SK-N-SH (cell line): ENCODE results near the gene CHCHD1. TPM values are rescaled to one million over a fixed set of nuclear protein-coding genes. Genes with fewer than 3 reads are reported as not detected.

Experiments
- CTCF ChIA-PET: fragments of 300-600, 350-600 bp; formaldehyde crosslinking; extraction: SDS; loops from one replicate; lab custom pipeline; 2021; lab: Yijun Ruan, JAX
- POLR2A ChIA-PET: fragments of 350-600 bp; sonication (Branson Sonifier 250); formaldehyde crosslinking; extraction: SDS; loops from one replicate; lab custom pipeline; 2020; ENCODE audit warnings: antibody characterized with exemption, inconsistent platforms; lab: Yijun Ruan, JAX
- DNase-seq: peaks from one replicate; pipeline ENCODE4 v3.0.0; 2012
- H2AFZ ChIP-seq: fragments of 200-600 bp; sonication (generic); 2 replicates; pipeline ENCODE4 v1.8.1; 2016; ENCODE audit warnings: antibody characterized with exemption, mild to moderate bottlenecking, low read depth
- H3F3A ChIP-seq: fragments of 200-600 bp; sonication (generic); replicated peaks from 2 replicates; pipeline ENCODE3; 2016; ENCODE audit warnings: antibody characterized with exemption, mild to moderate bottlenecking; ENCODE audit not compliant: insufficient read depth
- H3K27ac ChIP-seq, 2 experiments: fragments of 200-500 bp in 1 of 2; fragments of 200-600 bp in 1 of 2; sonication (Bioruptor generic) in 1 of 2; sonication (generic), shearing (Covaris generic) in 1 of 2; 2 replicates each; pipeline versions ENCODE4 v1.5.1 to v1.6.1; 2014 to 2016; ENCODE audit warnings: low read depth in 2 of 2, inconsistent platforms in 1 of 2, low read length in 1 of 2, mild to moderate bottlenecking in 1 of 2, mixed read lengths in 1 of 2
- H3K27me3 ChIP-seq: fragments of 200-600 bp; sonication (generic), shearing (Covaris generic); 2 replicates; pipeline ENCODE4 v1.6.1; 2016; ENCODE audit warnings: mixed run types; ENCODE audit not compliant: insufficient read depth
- H3K36me3 ChIP-seq, 2 experiments: fragments of 200-500 bp in 1 of 2; fragments of 200-600 bp in 1 of 2; sonication (Bioruptor generic) in 1 of 2; sonication (generic) in 1 of 2; replicated peaks in 1 of 2; 2 replicates each; pipeline versions ENCODE3 to v1.5.1; 2014 to 2016; ENCODE audit warnings: low read length in 1 of 2, mild to moderate bottlenecking in 1 of 2; ENCODE audit not compliant: insufficient read depth in 2 of 2, control insufficient read depth in 1 of 2
- H3K4me1 ChIP-seq, 2 experiments: fragments of 200-500 bp in 1 of 2; fragments of 200-600 bp in 1 of 2; sonication (Bioruptor generic) in 1 of 2; sonication (generic), shearing (Covaris generic) in 1 of 2; 2 replicates each; pipeline versions ENCODE4 v1.5.1 to v1.6.1; 2014 to 2016; ENCODE audit warnings: low read depth in 1 of 2, low read length in 1 of 2, mixed run types in 1 of 2; ENCODE audit not compliant: insufficient read depth in 2 of 2, control insufficient read depth in 1 of 2
- H3K4me2 ChIP-seq: fragments of 200-600 bp; sonication (generic), shearing (Covaris generic); 2 replicates; pipeline ENCODE4 v1.6.1; 2017; ENCODE audit warnings: mixed run types
- H3K4me3 ChIP-seq, 2 experiments: fragments of 200-500 bp in 1 of 2; fragments of 200-600 bp in 1 of 2; sonication (Bioruptor generic) in 1 of 2; sonication (generic), shearing (Covaris generic) in 1 of 2; 2 replicates each; pipeline versions ENCODE4 v1.5.1 to v1.8.1; 2014 to 2016; ENCODE audit warnings: low read depth in 2 of 2, inconsistent platforms in 1 of 2, low read length in 1 of 2, mild to moderate bottlenecking in 1 of 2, mixed read lengths in 1 of 2, moderate library complexity in 1 of 2
- H3K79me2 ChIP-seq: fragments of 200-600 bp; sonication (generic); 2 replicates; pipeline ENCODE4 v1.8.1; 2017; ENCODE audit warnings: mild to moderate bottlenecking; ENCODE audit not compliant: insufficient read depth
- H3K9ac ChIP-seq: fragments of 200-600 bp; sonication (generic); 2 replicates; pipeline ENCODE4 v1.6.1; 2017; ENCODE audit warnings: mixed run types
- H3K9me2 ChIP-seq: fragments of 200-600 bp; sonication (generic); 2 replicates; pipeline ENCODE4 v1.6.1; 2017; ENCODE audit warnings: mixed run types
- H3K9me3 ChIP-seq: fragments of 200-600 bp; sonication (generic); 2 replicates; pipeline ENCODE4 v1.6.1; 2017; ENCODE audit warnings: mixed run types, mild to moderate bottlenecking, moderate library complexity
- H4K20me1 ChIP-seq: fragments of 200-600 bp; sonication (generic); 2 replicates; pipeline ENCODE4 v1.6.1; 2017; ENCODE audit warnings: mild to moderate bottlenecking, mixed run types; ENCODE audit not compliant: insufficient read depth
- CHD2 ChIP-seq: fragments of 150-350 bp; IDR thresholded peaks from 2 replicates; pipeline ENCODE4 v1.6.1; 2018; ENCODE audit warnings: low read length; ENCODE audit not compliant: partially characterized antibody
- ELF1 ChIP-seq: IDR thresholded peaks from 2 replicates; pipeline ENCODE4 v1.4.0; 2012
- EP300 ChIP-seq, 2 experiments: IDR thresholded peaks; 2 replicates each; pipeline versions ENCODE4 v1.4.0 to v1.6.1; 2012; ENCODE audit warnings: borderline replicate concordance in 1 of 2, low read depth in 1 of 2, low read length in 1 of 2
- EZH2phosphoT487 ChIP-seq: fragments of 200-600 bp; sonication (generic); IDR thresholded peaks from 2 replicates; pipeline ENCODE4 v1.6.1; 2017; ENCODE audit warnings: low read depth, mixed run types, mild to moderate bottlenecking, antibody characterized with exemption, moderate library complexity, borderline replicate concordance
- FOSL2 ChIP-seq: IDR thresholded peaks from 2 replicates; pipeline ENCODE4 v1.4.0; 2012; ENCODE audit warnings: low read depth, mild to moderate bottlenecking, moderate library complexity, borderline replicate concordance
- FOXJ3 ChIP-seq: sonication (generic); formaldehyde crosslinking; IDR thresholded peaks from 2 replicates; pipeline ENCODE4 v1.5.1; 2020; ENCODE audit warnings: mild to moderate bottlenecking, missing genetic modification reagents
- FOXM1 ChIP-seq: IDR thresholded peaks from 2 replicates; pipeline ENCODE4 v1.4.0; 2012; ENCODE audit warnings: low read depth, mild to moderate bottlenecking
- JUND ChIP-seq: IDR thresholded peaks from 2 replicates; pipeline ENCODE4 v1.4.0; 2012
- MXI1 ChIP-seq: IDR thresholded peaks from 2 replicates; pipeline ENCODE4 v1.6.1; 2012; ENCODE audit warnings: mild to moderate bottlenecking, low read depth, low read length, improper control_type of control experiment
- NFIC ChIP-seq: IDR thresholded peaks from 2 replicates; pipeline ENCODE4 v1.4.0; 2012; ENCODE audit warnings: borderline replicate concordance
- NRF1 ChIP-seq: IDR thresholded peaks from 2 replicates; pipeline ENCODE4 v1.6.1; 2012; ENCODE audit warnings: low read depth, mild to moderate bottlenecking, low read length
- POLR2AphosphoS5 ChIP-seq: IDR thresholded peaks from 2 replicates; pipeline ENCODE4 v1.6.1; 2012; ENCODE audit warnings: low read depth, low read length
- RAD21 ChIP-seq: IDR thresholded peaks from 2 replicates; pipeline ENCODE4 v1.6.1; 2012; ENCODE audit warnings: mild to moderate bottlenecking, low read length
- RFX5 ChIP-seq: IDR thresholded peaks from 2 replicates; pipeline ENCODE4 v1.6.1; 2012; ENCODE audit warnings: mild to moderate bottlenecking, improper control_type of control experiment, low read length
- SMC3 ChIP-seq: IDR thresholded peaks from 2 replicates; pipeline ENCODE4 v1.6.1; 2012; ENCODE audit warnings: low read depth, low read length, improper control_type of control experiment
- TAF1 ChIP-seq: IDR thresholded peaks from 2 replicates; pipeline ENCODE4 v1.6.1; 2012; ENCODE audit warnings: low read depth, mild to moderate bottlenecking, low read length, moderate library complexity, borderline replicate concordance
- YY1 ChIP-seq: IDR thresholded peaks from 2 replicates; pipeline ENCODE4 v1.4.0; 2012; ENCODE audit warnings: low read depth, mild to moderate bottlenecking
- WGBS: methylation state at CpG from one replicate; pipeline ENCODE4 v1.1.6; 2017; ENCODE audit warnings: low lambda C conversion rate; 5-methylcytosine and 5-hydroxymethylcytosine counted together
- polyA plus RNA-seq, 3 experiments: library from polyadenylated mRNA; depleted of rRNA; stranded (reverse); fragments of >200 nt; gene quantifications; 2 replicates each; pipeline ENCODE4 v1.2.3, GENCODE V29; 2012
- TF ChIP-seq, protein P1 (sequence below): fragments of 150-350 bp; IDR thresholded peaks from 2 replicates; pipeline ENCODE4 v1.6.1; 2016; ENCODE audit warnings: mild to moderate bottlenecking, low read depth, low read length
- TF ChIP-seq, protein P2 (sequence below): IDR thresholded peaks from 2 replicates; pipeline ENCODE4 v1.4.0; 2012; ENCODE audit warnings: low read depth, borderline replicate concordance
- TF ChIP-seq, protein P3 (sequence below): fragments of 150-350 bp; IDR thresholded peaks from 2 replicates; pipeline ENCODE4 v1.6.1; 2017; ENCODE audit warnings: antibody characterized with exemption, low read length, low read depth, borderline replicate concordance

Gene CHCHD1
- polyA plus RNA-seq, 1 of the 3 experiments (the other 2 are of a cell fraction), result 60.9 TPM

DNA sequence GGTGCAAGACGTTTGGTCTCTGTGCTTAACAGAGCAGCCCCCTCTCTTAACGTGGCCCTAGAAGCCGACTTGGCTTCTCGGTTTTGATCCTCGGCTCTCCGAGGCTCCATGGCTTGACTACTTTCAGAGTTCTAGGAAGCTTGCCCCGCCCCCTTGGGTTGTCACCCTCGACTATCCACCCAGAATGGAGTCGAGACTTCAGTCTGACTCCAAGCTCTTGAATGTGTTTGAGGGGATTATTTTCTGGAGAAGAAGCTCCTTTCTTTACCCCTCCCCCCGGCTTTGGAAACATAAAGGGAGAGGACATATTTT, 37.2 kb upstream of the CHCHD1 start:
- H2AFZ ChIP-seq, result peak overlapping the region; percentile 66
- peaks cover 16 to 30% of the 10 kb centered on the region in 2 experiments for H3K36me3 ChIP-seq
- 1% methylated on average over 10 of the region's 10 CpGs for WGBS
- H3F3A ChIP-seq, result no peaks in the 10 kb centered on the region
- peaks cover 0 to 9% of the 10 kb centered on the region in 2 experiments; a peak in 2 of 4 replicates for H3K4me1 ChIP-seq
- no peaks in the 10 kb centered on the region for H3K27me3 ChIP-seq
- no peaks in the 10 kb centered on the region for H3K9me2 ChIP-seq
- ChIA-PET CTCF (interaction anchor here (0.7 to 0.9 kb wide), 2 partner anchors 14 to 41 kb away, joined by 3 read pairs; partner anchors contain the start of gene ZSWIM8), POLR2A (interaction anchor here (0.6 to 4.3 kb wide), 5 partner anchors 13 to 255 kb away, joined by 3 to 29 read pairs (median 3); a partner anchor contains a TSS)
- DNase-seq, result peak; percentile 60
- peak overlapping the region; percentile 74 for H3K4me2 ChIP-seq
- H4K20me1 ChIP-seq, result peaks cover 2% of the 10 kb centered on the region; the same call in 1 of the 2 replicates
- no peaks in the 10 kb centered on the region for H3K9me3 ChIP-seq
- peak overlapping the region; percentile 77 to 90 for H3K4me3 ChIP-seq
- peak overlapping the region; percentile 91 for H3K27ac ChIP-seq
- peak overlapping the region; percentile 91 for H3K9ac ChIP-seq
- peaks cover 72% of the 10 kb centered on the region for H3K79me2 ChIP-seq
- TF ChIP-seq POLR2AphosphoS5 (no peak), RFX5 (no peak), FOXM1 (no peak), FOXJ3 (CRISPR knock-in tag) (no peak), TAF1 (no peak), NFIC (no peak), ELF1 (no peak), JUND (no peak), YY1 (no peak), SMC3 (no peak), MXI1 (no peak), RAD21 (no peak)
- TF ChIP-seq, protein P1, sequence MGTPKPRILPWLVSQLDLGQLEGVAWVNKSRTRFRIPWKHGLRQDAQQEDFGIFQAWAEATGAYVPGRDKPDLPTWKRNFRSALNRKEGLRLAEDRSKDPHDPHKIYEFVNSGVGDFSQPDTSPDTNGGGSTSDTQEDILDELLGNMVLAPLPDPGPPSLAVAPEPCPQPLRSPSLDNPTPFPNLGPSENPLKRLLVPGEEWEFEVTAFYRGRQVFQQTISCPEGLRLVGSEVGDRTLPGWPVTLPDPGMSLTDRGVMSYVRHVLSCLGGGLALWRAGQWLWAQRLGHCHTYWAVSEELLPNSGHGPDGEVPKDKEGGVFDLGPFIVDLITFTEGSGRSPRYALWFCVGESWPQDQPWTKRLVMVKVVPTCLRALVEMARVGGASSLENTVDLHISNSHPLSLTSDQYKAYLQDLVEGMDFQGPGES, result no peak

DNA sequence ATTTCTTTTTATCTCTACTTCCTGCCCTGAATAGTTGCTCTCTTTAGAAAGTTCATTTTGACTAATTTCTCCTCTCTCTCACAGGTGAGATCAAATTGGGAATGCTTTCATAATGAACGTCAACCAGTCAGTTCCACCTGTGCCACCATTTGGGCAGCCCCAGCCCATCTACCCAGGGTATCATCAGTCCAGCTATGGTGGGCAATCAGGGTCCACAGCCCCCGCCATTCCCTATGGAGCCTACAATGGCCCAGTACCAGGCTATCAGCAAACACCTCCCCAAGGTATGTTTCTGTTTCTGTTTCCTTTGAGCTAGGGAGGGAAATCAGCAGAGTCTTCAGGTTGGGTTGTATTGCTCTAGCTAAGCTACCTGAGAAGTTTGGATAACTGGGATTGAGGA, 35.1 kb upstream of the CHCHD1 start:
- Histone ChIP-seq H2AFZ (no peak overlapping the region), H3F3A (no peaks in the 10 kb centered on the region), H3K4me1 (peaks cover 0 to 9% of the 10 kb centered on the region in 2 experiments; a peak in 2 of 4 replicates), H3K27ac (no peak overlapping the region), H3K36me3 (peaks cover 34 to 48% of the 10 kb centered on the region in 2 experiments), H3K4me2 (no peak overlapping the region), H4K20me1 (peaks cover 18% of the 10 kb centered on the region), H3K9me2 (no peaks in the 10 kb centered on the region), H3K9me3 (no peaks in the 10 kb centered on the region), H3K27me3 (no peaks in the 10 kb centered on the region), H3K9ac (no peak overlapping the region), H3K79me2 (peaks cover 90% of the 10 kb centered on the region), H3K4me3 (no peak overlapping the region)
- ChIA-PET CTCF (no interaction called here), POLR2A (no interaction called here)
- 92% methylated on average over 2 of the region's 2 CpGs for WGBS
- no peak for DNase-seq
- TF ChIP-seq, protein P1, result no peak
- TF ChIP-seq, protein P2, sequence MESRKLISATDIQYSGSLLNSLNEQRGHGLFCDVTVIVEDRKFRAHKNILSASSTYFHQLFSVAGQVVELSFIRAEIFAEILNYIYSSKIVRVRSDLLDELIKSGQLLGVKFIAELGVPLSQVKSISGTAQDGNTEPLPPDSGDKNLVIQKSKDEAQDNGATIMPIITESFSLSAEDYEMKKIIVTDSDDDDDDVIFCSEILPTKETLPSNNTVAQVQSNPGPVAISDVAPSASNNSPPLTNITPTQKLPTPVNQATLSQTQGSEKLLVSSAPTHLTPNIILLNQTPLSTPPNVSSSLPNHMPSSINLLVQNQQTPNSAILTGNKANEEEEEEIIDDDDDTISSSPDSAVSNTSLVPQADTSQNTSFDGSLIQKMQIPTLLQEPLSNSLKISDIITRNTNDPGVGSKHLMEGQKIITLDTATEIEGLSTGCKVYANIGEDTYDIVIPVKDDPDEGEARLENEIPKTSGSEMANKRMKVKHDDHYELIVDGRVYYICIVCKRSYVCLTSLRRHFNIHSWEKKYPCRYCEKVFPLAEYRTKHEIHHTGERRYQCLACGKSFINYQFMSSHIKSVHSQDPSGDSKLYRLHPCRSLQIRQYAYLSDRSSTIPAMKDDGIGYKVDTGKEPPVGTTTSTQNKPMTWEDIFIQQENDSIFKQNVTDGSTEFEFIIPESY, result no peak
- TF ChIP-seq EZH2phosphoT487 (no peak), YY1 (no peak), FOXJ3 (CRISPR knock-in tag) (no peak), RFX5 (no peak), CHD2 (no peak), EP300 (IDR thresholded peaks at IDR 0.05; ENCODE audit: borderline replicate concordance in 1 of 2, low read depth in 1 of 2, low read length in 1 of 2) (no peak), FOXM1 (no peak), NRF1 (no peak), FOSL2 (no peak)
- TF ChIP-seq, protein P3, sequence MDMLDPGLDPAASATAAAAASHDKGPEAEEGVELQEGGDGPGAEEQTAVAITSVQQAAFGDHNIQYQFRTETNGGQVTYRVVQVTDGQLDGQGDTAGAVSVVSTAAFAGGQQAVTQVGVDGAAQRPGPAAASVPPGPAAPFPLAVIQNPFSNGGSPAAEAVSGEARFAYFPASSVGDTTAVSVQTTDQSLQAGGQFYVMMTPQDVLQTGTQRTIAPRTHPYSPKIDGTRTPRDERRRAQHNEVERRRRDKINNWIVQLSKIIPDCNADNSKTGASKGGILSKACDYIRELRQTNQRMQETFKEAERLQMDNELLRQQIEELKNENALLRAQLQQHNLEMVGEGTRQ, result no peak
